Esophagus (tissue), 2 donors: ENCODE measurements around the gene RAP2C. TPM values are rescaled to one million over a fixed set of nuclear protein-coding genes. Genes with fewer than 3 reads are reported as not detected.

Source experiments
- polyA plus RNA-seq, 2 donors: library from polyadenylated mRNA; stranded (reverse); fragments of 200-250 nt; gene quantifications; one replicate each; pipeline ENCODE4 v1.2.3, GENCODE V29; 2013
- donor health status: healthy with polysubstance abuse.
- donor health status: Bipolar disorder and iron deficiency.

RAP2C gene
- polyA plus RNA-seq, 2 donors: 12.8 to 13.0 TPM

Other genes starting within 250 kb of the RAP2C start
- gene STK26, start 196.1 kb downstream of the RAP2C start, polyA plus RNA-seq: 1 to 10 TPM; 6.9 to 9.1 TPM
- under 1 TPM in 1 of 2 donors, not detected in 1; 0.02 TPM for gene FRMD7, start 91.4 kb downstream of the RAP2C start, polyA plus RNA-seq